Ishikawa (cell line): ENCODE results near the gene KLHL24.

Source experiments
- CEBPB ChIP-seq: IDR thresholded peaks from 2 replicates; pipeline ENCODE4 v1.6.1; 2012
- CREB1 ChIP-seq: IDR thresholded peaks from 2 replicates; pipeline ENCODE4 v1.6.1; 2012; ENCODE audit warnings: low read depth
- EP300 ChIP-seq: IDR thresholded peaks from 2 replicates; pipeline ENCODE4 v1.6.1; 2012; ENCODE audit warnings: borderline replicate concordance
- FOXM1 ChIP-seq: IDR thresholded peaks from 2 replicates; pipeline ENCODE4 v1.6.1; 2012; ENCODE audit warnings: low read depth, borderline replicate concordance
- RAD21 ChIP-seq: IDR thresholded peaks from 2 replicates; pipeline ENCODE4 v1.6.1; 2012; ENCODE audit warnings: low read depth
- TAF1 ChIP-seq: IDR thresholded peaks from 2 replicates; pipeline ENCODE4 v1.6.1; 2012; ENCODE audit warnings: low read depth, mild to moderate bottlenecking
- TEAD4 ChIP-seq: IDR thresholded peaks from 2 replicates; pipeline ENCODE4 v1.6.1; 2012

DNA sequence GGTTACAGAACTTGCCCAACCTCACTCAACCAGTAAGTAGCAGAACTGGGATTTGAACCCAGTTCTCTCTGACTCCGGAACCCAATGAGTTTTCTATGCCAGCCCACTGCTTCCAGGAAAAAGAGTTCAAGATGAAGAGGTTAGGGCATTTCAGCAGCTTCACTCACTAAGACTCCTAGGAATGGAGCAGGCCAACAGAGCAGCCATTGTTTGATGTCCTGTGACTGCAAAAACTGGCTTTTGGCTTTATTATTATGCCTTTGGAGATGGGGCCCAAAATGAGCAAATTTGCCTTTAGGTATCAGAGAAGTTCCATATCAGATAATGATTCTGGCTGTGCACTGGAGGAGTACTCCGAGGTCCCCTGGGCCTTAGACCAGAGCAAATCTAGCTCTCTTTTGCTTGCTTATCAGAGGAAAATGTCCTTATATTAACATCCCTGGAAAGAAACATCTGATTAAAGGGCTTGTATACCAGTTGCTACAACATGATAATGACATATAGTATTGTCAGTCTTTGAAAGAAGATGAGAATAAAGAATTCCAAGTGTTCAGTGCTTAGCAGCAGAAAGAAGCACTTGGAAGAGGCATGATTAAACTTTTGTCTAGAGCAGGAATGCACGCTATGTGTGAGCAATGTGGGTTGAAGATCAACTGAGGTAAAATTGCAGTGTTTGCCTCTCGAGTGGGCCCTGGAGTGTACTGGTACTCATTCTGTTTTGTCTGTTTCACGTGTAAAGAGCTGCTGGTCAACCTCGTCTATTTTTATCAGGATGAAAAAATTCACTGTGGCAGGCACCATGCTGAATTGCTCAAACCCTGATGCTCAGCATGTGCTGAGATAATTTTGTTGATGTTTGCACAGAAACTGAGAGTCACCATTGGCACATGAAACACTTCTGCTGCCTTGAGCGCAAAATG, 21.8 kb upstream of the KLHL24 start:
- TF ChIP-seq EP300: no peak
- TF ChIP-seq TAF1: no peak
- no peak for TF ChIP-seq RAD21
- TF ChIP-seq TEAD4: no peak
- no peak for TF ChIP-seq FOXM1
- no peak for TF ChIP-seq CREB1
- no peak for TF ChIP-seq CEBPB
